H7 (cell line): ENCODE data around the gene WDTC1. TPM values are rescaled to one million over a fixed set of nuclear protein-coding genes. Genes with fewer than 3 reads are reported as not detected.

Experiments used
- DNase-seq: peaks from one replicate; pipeline ENCODE4 v3.0.0; 2012
- H3K27me3 ChIP-seq: 2 replicates; pipeline ENCODE4 v1.6.0; 2011; ENCODE audit warnings: mild to moderate bottlenecking, low read length; ENCODE audit not compliant: control insufficient read depth, insufficient read depth
- H3K36me3 ChIP-seq: replicated peaks from 2 replicates; pipeline ENCODE4 v1.5.1; 2011; ENCODE audit warnings: low read length; ENCODE audit not compliant: control insufficient read depth, insufficient read depth
- H3K4me3 ChIP-seq: 2 replicates; pipeline ENCODE4 v1.5.1; 2011; ENCODE audit warnings: low read depth, mild to moderate bottlenecking, control low read depth, low read length, moderate library complexity; ENCODE audit not compliant: insufficient read depth
- total RNA-seq: library from RNA; depleted of rRNA; stranded (reverse); fragments of >200 nt; shearing (Covaris generic); gene quantifications from 2 replicates; pipeline ENCODE4 v1.2.3, GENCODE V29; 2014; rRNA removed

The WDTC1 gene
- total RNA-seq, 1 experiment from 2014 or later = 23.9 TPM

DNA sequence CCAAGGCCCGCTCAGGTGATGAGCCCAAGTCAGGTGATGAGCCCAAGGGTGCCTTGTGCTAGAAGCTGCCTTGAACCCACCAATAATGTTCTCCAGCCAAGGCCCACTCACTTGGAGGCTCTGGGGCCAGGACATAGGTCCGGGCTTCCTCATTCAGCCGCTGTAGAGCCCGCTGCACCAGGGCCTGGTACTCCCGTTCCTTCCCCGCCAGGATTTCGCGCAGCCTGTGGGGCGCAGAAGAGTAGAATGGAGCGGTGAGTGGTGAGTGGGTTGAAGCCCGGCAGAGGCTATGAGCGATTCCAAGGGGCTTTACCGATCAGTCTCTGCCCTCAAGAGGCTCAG, 121.8 kb downstream of the WDTC1 start:
- no peaks in the 10 kb centered on the region; the same call in 1 of the 2 replicates for H3K36me3 ChIP-seq
- DNase-seq = no peak
- H3K27me3 ChIP-seq = peaks cover 37% of the 10 kb centered on the region
- H3K4me3 ChIP-seq = no peak overlapping the region

- Histone ChIP-seq H3K27me3 (peaks cover 42% of the 10 kb centered on the region), H3K36me3 (no peaks in the 10 kb centered on the region; the same call in 1 of the 2 replicates), H3K4me3 (no peak overlapping the region)
- peak; percentile 71 for DNase-seq
Observed at GRCh38 chr1:27356619-27357280, 122.3 kb downstream of the WDTC1 start.

- Histone ChIP-seq H3K36me3 (no peaks in the 10 kb centered on the region; the same call in 1 of the 2 replicates), H3K27me3 (peaks cover 49% of the 10 kb centered on the region), H3K4me3 (no peak overlapping the region)
- DNase-seq = peak; percentile 99
Observed at GRCh38 chr1:27357281-27358037, 123.0 kb downstream of the WDTC1 start.

Other genes starting within 250 kb of the WDTC1 start
- gene TRNP1, start 240.9 kb upstream of the WDTC1 start, total RNA-seq = 28.9 and 30.5 TPM in 2 replicates
- gene TENT5B, start 221.8 kb upstream of the WDTC1 start, total RNA-seq = 128 and 154 TPM in 2 replicates
- gene SLC9A1, start 79.5 kb upstream of the WDTC1 start, total RNA-seq = 12.6 and 13.1 TPM in 2 replicates
- gene TMEM222, start 87.5 kb downstream of the WDTC1 start, total RNA-seq = 41.0 and 53.4 TPM in 2 replicates
- 5.6 and 6.4 TPM in 2 replicates for gene SYTL1, start 107.4 kb downstream of the WDTC1 start, total RNA-seq
- gene MAP3K6, start 132.3 kb downstream of the WDTC1 start, total RNA-seq = 10.7 and 14.6 TPM in 2 replicates
- gene FCN3, start 140.2 kb downstream of the WDTC1 start, total RNA-seq = 0.14 TPM in 1 of 2 replicates, not detected in the other
- 1.7 and 3.8 TPM in 2 replicates for gene CD164L2, start 148.7 kb downstream of the WDTC1 start, total RNA-seq
- 5.8 and 8.5 TPM in 2 replicates for gene GPR3, start 158.0 kb downstream of the WDTC1 start, total RNA-seq